GM12875 (cell line): ENCODE measurements around the gene PACS1.

ENCODE experiments used
- H3K4me3 ChIP-seq: one replicate; pipeline ENCODE4 v1.5.1; 2011; ENCODE audit warnings: low read depth, low read length, control low read depth
- TF ChIP-seq, protein P1 (sequence below): IDR thresholded peaks from 2 replicates; pipeline ENCODE4 v1.5.1; 2011; ENCODE audit warnings: low read depth, mild to moderate bottlenecking, control low read depth, inconsistent platforms, low read length, moderate library complexity, borderline replicate concordance; ENCODE audit not compliant: insufficient read depth

The PACS1 gene

DNA sequence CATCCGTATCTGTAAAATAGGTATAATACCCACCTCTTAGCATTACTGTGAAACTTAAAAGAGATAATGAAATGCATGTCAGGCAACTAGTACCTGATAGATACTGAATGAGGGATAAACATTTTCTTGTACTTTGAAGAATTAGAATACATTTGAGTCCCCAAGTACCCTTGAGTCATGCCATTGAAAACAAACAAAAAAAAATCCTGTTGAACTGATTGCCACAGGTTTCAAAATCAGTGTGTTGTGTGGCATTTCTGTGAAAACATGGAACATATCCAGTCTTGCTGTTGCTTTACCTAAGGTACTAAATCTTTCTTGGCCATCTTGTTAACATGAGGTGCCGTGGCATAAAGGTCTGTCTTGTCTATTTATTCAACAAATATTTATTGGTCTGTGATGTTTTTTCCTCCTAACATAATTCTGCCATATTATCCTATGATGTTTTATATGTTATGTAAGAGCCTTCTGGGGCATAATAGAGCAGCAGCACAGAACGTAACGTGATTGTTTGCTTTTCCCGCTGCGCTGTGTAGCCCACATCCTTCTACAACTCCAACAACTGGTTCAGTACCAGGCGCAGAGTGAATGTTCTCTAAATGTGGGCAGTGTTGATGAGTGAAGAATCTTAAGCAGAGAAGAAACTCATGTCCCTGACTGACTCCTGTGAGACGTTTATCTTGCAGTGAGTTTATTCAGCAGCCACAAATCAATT lies 119.1 kb downstream of the PACS1 start:
- TF ChIP-seq, protein P1, sequence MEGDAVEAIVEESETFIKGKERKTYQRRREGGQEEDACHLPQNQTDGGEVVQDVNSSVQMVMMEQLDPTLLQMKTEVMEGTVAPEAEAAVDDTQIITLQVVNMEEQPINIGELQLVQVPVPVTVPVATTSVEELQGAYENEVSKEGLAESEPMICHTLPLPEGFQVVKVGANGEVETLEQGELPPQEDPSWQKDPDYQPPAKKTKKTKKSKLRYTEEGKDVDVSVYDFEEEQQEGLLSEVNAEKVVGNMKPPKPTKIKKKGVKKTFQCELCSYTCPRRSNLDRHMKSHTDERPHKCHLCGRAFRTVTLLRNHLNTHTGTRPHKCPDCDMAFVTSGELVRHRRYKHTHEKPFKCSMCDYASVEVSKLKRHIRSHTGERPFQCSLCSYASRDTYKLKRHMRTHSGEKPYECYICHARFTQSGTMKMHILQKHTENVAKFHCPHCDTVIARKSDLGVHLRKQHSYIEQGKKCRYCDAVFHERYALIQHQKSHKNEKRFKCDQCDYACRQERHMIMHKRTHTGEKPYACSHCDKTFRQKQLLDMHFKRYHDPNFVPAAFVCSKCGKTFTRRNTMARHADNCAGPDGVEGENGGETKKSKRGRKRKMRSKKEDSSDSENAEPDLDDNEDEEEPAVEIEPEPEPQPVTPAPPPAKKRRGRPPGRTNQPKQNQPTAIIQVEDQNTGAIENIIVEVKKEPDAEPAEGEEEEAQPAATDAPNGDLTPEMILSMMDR: no peak
- H3K4me3 ChIP-seq: no peak overlapping the region

GRCh38 chr11:66190786-66191185 lies 120.7 kb downstream of the PACS1 start:
- H3K4me3 ChIP-seq: no peak overlapping the region
- TF ChIP-seq, protein P1: no peak

DNA sequence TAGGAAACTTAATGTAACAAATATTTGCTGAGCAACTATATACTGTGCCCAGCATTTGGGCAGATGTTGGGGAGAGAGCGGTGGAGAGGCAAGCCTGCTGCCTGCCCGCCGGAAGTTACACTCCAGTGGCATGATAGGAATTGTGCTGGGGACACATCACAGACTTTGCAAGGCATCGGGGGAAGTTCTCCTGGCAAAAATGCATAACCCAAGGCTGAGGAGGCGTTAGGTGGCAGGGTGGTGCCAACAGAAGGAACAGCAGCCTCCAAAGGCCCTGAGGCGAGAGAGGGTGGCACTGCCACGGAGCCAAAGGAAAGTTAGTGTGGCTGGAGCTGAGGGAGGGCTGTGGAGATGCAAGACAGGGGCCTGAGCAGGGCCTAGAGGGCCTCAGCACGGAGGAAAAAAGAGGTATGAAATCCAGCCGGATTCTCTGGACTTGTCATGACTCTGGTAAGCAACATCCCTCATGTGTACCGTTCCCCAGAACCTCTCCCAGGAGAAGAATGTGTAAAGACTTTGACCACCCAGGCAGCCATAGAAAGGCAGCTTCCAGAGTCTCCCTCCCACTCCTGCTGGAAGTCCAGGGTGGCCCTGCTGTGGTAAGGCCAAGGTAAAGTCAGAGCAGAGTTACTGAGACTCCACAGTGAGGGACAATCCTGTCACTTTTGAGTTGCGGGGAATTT lies 122.2 kb downstream of the PACS1 start:
- H3K4me3 ChIP-seq: no peak overlapping the region
- TF ChIP-seq, protein P1: no peak

DNA sequence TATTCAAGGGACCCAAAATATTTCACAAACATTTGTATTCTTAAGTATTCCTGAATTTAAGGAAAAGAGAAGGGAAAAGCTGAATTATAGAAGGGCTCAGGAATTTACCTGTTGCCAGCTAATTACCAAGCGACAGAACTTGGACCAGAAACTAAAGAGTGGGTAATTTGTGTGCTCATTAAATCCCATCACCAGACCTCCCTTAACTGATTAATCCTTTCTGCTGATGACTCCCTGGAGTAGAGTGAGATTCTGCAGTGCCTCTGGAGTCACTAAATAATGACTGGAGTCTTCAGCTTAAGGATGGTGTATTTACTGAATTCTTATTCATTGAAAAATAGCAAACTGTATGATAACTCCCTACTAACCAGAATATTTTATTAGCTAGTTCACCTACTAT lies 124.3 kb downstream of the PACS1 start:
- H3K4me3 ChIP-seq: no peak overlapping the region
- TF ChIP-seq, protein P1: no peak

- TF ChIP-seq, protein P1: no peak
- no peak overlapping the region for H3K4me3 ChIP-seq
Observed at GRCh38 chr11:66195867-66196266, 125.8 kb downstream of the PACS1 start.

- no peak overlapping the region for H3K4me3 ChIP-seq
- TF ChIP-seq, protein P1: no peak
Observed at GRCh38 chr11:66203847-66204246, 133.8 kb downstream of the PACS1 start.

- TF ChIP-seq, protein P1: no peak
- no peak overlapping the region for H3K4me3 ChIP-seq
Observed at GRCh38 chr11:66204412-66204811, 134.3 kb downstream of the PACS1 start.
